ENCODE measurements around the gene KLK5. TPM values are rescaled to one million over a fixed set of nuclear protein-coding genes. Genes with fewer than 3 reads are reported as not detected.
"Not testable (repeated sequence)": the region's sequence is repeated elsewhere in the genome, so short reads cannot be mapped to it uniquely, and the experiment has no call there.

Gene KLK5
- total and polyA plus RNA-seq, 2 donors (not counting 1 experiment from before 2014, with no cell fraction given): not detected

DNA sequence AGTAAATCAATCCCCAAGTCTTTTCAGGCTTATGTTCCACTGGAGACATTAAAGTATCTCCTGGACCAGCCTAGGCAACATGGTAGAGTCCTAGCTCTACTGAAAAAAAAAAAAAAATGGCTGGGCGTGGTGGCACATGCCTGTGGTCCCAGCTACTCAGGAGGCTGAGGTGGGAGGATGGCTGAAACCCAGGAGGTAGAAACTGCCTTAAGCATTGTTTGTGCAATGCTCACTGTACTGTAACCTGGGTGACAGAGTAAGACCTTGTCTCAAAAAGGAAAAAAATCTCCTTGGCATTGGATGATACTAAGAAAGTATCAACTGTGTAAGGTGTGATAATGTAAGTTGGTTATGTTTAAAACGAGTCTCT lies 39.8 kb upstream of the KLK5 start:
- WGBS (ENCODE audit: insufficient coverage): 80% methylated on average over 1 of the region's 2 CpGs
- CTCF ChIA-PET: no interaction called here
- ATAC-seq (ENCODE audit: low read depth): no peak

DNA sequence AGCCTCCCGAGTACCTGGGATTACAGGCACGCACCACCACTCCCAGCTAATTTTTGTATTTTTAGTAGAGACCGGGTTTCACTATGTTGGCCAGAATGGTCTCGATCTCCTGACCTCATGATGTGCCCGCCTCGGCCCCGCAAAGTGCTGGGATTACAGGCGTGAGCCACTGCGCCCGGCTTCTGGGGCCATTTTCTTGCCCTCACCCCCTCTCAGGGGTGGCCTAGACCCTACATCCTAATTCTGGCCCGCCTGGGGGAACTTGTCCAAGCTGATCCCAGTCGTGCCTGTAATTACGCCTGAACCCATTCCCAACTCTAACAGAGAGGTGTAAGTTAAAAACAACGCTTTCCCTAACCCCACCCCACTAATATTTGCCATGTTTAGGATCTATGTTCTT lies 31.6 kb upstream of the KLK5 start:
- H3K9me3 ChIP-seq (ENCODE audit: control extremely low read depth in 1 of 3, control insufficient read depth in 2 of 3, insufficient read depth in 1 of 3, low read length in 2 of 3); H3K9ac ChIP-seq (ENCODE audit: low read length); intact Hi-C loops (cut with micrococcal nuclease); ATAC-seq (ENCODE audit: low read depth); H3K4me1 ChIP-seq (ENCODE audit: control insufficient read depth in 2 of 2, insufficient read depth in 2 of 2, low read length in 2 of 2); H3K27ac Mint-ChIP-seq; H3K4me3 ChIP-seq (ENCODE audit: control extremely low read depth in 1 of 5, extremely low read depth in 1 of 5, insufficient read depth in 1 of 5, low read depth in 2 of 5, low read length in 4 of 5); H3K36me3 ChIP-seq (replicated peaks in 1 of 2; ENCODE audit: control extremely low read depth in 1 of 2, control insufficient read depth in 1 of 2, extremely low read depth in 1 of 2, insufficient read depth in 2 of 2, low read length in 1 of 2); H3K79me2 ChIP-seq (ENCODE audit: control insufficient read depth, insufficient read depth, low read length); H4K20me1 ChIP-seq (ENCODE audit: control insufficient read depth, insufficient read depth, low read length, poor library complexity, severe bottlenecking); H3K4me3 Mint-ChIP-seq; POLR2A ChIA-PET; H3K9me3 Mint-ChIP-seq (ENCODE audit: insufficient read depth); H3K27ac ChIP-seq (ENCODE audit: low read length in 2 of 2); CTCF ChIA-PET; H3K4me2 ChIP-seq (replicated peaks; ENCODE audit: low read depth, low read length, poor library complexity, severe bottlenecking); H2AFZ ChIP-seq (ENCODE audit: insufficient read depth, low read depth, low read length, poor library complexity, severe bottlenecking); DNase-seq; H3K4me1 Mint-ChIP-seq; H3K27me3 ChIP-seq (replicated peaks in 1 of 4; ENCODE audit: control extremely low read depth in 1 of 4, control insufficient read depth in 3 of 4, insufficient read depth in 4 of 4, low read length in 3 of 4): not testable (repeated sequence)
- peaks cover 56% of the 10 kb centered on the region for H3K27me3 Mint-ChIP-seq
- 93% methylated on average over 9 of the region's 14 CpGs for whole genome bisulfite sequencing (ENCODE audit: insufficient coverage)

More for the DNA sequence above, 39.8 kb upstream of the KLK5 start:
- Histone ChIP-seq H3K4me2 (replicated peaks; ENCODE audit: low read depth, low read length, poor library complexity, severe bottlenecking) (no peak overlapping the region), H3K36me3 (replicated peaks in 1 of 2; ENCODE audit: control extremely low read depth in 1 of 2, control insufficient read depth in 1 of 2, extremely low read depth in 1 of 2, insufficient read depth in 2 of 2, low read length in 1 of 2) (no peaks in the 10 kb centered on the region), H4K20me1 (ENCODE audit: control insufficient read depth, insufficient read depth, low read length, poor library complexity, severe bottlenecking) (no peaks in the 10 kb centered on the region), H3K4me3 (ENCODE audit: control extremely low read depth in 1 of 5, extremely low read depth in 1 of 5, insufficient read depth in 1 of 5, low read depth in 2 of 5, low read length in 4 of 5) (no peak overlapping the region), H3K9me3 (ENCODE audit: control extremely low read depth in 1 of 3, control insufficient read depth in 2 of 3, insufficient read depth in 1 of 3, low read length in 2 of 3) (peaks cover 0 to 5% (median 3%) of the 10 kb centered on the region in 3 donors), H3K9ac (ENCODE audit: low read length) (no peak overlapping the region), H3K27ac (ENCODE audit: low read length in 2 of 2) (no peak overlapping the region), H3K79me2 (ENCODE audit: control insufficient read depth, insufficient read depth, low read length) (no peaks in the 10 kb centered on the region), H3K4me1 (ENCODE audit: control insufficient read depth in 2 of 2, insufficient read depth in 2 of 2, low read length in 2 of 2) (no peaks in the 10 kb centered on the region), H2AFZ (ENCODE audit: insufficient read depth, low read depth, low read length, poor library complexity, severe bottlenecking) (no peak overlapping the region), H3K27me3 (replicated peaks in 1 of 4; ENCODE audit: control extremely low read depth in 1 of 4, control insufficient read depth in 3 of 4, insufficient read depth in 4 of 4, low read length in 3 of 4) (peaks cover 0 to under 1% (median 0%) of the 10 kb centered on the region in 4 experiments)
- Mint-ChIP-seq H3K4me1 (no peaks in the 10 kb centered on the region), H3K27ac (no peak overlapping the region), H3K9me3 (ENCODE audit: insufficient read depth) (no peaks in the 10 kb centered on the region), H3K27me3 (peaks cover 30% of the 10 kb centered on the region), H3K4me3 (no peak overlapping the region)
- intact Hi-C loops (cut with micrococcal nuclease): no loop called here
- POLR2A ChIA-PET: no interaction called here
- DNase-seq: no peak
- TF ChIP-seq CTCF (IDR thresholded peaks at IDR 0.05): no peak
- no peak for TF ChIP-seq EZH2 (IDR thresholded peaks at IDR 0.05; ENCODE audit: borderline replicate concordance, insufficient read depth, low read depth, low read length, poor library complexity, severe bottlenecking)
